Activated CD8-positive, alpha-beta memory T cell treated with anti-CD3 and anti-CD28 coated beads, Interleukin-2, amount 10 ng/mL, durations not matched to agents 7 days and 5 days (primary cell): Measurements from ENCODE around the gene TBX18. TPM values are rescaled to one million over a fixed set of nuclear protein-coding genes. Genes with fewer than 3 reads are reported as not detected.

ENCODE experiments used
- ATAC-seq: fragments of 150-1000 bp; cut with Tn5 transposase; one replicate; pipeline ENCODE4 v1.10.0; 2021; ENCODE audit warnings: moderate library complexity
- CTCF ChIA-PET: fragments of 350-600 bp; sonication (Branson Sonifier 250); formaldehyde crosslinking; loops from one replicate; lab custom pipeline; 2021; ENCODE audit warnings: antibody characterized with exemption; lab: Charles Lee
- DNase-seq: peaks from one replicate; pipeline ENCODE4 v3.0.0-alpha.2; 2020
- H3K27ac Mint-ChIP-seq: one replicate; pipeline ENCODE4 v1.8.0; 2021; ENCODE audit warnings: mild to moderate bottlenecking, mixed read lengths
- H3K27me3 Mint-ChIP-seq: one replicate; pipeline ENCODE4 v1.8.0; 2021; ENCODE audit warnings: mixed read lengths
- H3K36me3 Mint-ChIP-seq: one replicate; pipeline ENCODE4 v1.8.0; 2021; ENCODE audit warnings: mild to moderate bottlenecking, mixed read lengths
- H3K4me1 Mint-ChIP-seq: one replicate; pipeline ENCODE4 v1.8.0; 2021; ENCODE audit warnings: mixed read lengths
- H3K4me3 Mint-ChIP-seq: one replicate; pipeline ENCODE4 v1.8.0; 2021; ENCODE audit warnings: mild to moderate bottlenecking, moderate library complexity, mixed read lengths
- H3K9me3 Mint-ChIP-seq: one replicate; pipeline ENCODE4 v1.8.0; 2022; ENCODE audit warnings: low read depth, mixed read lengths
- total RNA-seq, 2 experiments: library from RNA; stranded (reverse); gene quantifications; one replicate each; pipeline ENCODE4 v1.2.3, GENCODE V29; 2021

The TBX18 gene
- total RNA-seq, 2 experiments from 2014 or later: not detected

DNA sequence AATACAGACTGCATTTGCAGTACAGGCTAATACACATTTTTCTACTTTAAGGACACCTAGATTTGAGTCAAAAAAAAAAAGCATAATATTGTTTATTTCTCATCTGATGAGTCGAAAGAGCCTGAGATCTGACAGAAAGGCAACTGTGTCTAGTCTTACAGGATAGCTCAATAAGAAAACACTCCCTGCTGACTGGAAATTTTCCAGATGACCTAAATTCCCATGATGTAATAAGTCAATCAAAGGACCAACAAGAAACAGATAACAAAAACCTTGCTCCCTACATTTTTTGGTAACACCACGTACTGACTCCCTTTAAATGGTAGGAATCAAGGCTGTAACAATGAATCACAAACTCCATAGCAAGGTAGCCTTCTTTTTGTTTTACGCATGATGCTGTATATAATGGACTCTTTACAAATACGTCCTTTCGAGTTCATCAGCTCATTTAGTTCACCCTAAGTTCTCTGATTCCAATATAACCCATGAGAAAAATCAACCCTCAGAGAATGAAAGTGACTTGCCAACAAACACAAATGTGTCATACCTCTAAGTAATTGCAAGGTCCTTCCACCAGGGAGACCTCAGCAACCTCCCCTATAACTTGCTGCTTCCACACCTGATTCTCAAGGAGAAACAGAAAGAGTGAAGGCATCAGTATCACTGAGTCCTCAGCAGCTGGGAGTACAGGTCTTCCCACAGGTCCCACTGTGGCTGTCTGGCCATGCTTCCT lies 12.1 kb downstream of the TBX18 start:
- H3K9me3 Mint-ChIP-seq: no peaks in the 10 kb centered on the region
- CTCF ChIA-PET: no interaction called here
- H3K4me1 Mint-ChIP-seq: no peaks in the 10 kb centered on the region
- no peak for ATAC-seq
- no peak overlapping the region for H3K27ac Mint-ChIP-seq
- H3K36me3 Mint-ChIP-seq: no peaks in the 10 kb centered on the region
- no peak overlapping the region for H3K4me3 Mint-ChIP-seq
- no peak for DNase-seq
- H3K27me3 Mint-ChIP-seq: no peaks in the 10 kb centered on the region

DNA sequence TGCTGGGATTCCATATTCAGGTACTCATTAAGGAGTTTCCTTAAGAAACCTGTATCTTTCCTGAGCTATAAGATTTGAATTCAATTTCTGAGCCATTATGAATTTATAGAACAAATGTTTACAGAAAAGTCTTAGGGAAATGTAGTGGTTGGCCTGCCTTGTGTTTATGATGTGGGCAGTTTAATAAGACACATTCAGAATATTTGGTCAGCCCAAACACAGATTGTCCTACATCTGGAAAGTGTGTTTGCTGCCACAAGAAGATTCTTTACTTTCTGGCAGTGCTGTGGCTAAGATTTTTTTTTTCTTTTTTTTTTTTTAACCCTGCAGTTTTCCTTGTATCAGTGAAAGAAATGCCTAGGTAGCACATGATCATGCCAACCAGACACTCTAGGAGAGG lies 15.2 kb downstream of the TBX18 start:
- DNase-seq: no peak
- H3K4me1 Mint-ChIP-seq: no peaks in the 10 kb centered on the region
- H3K27me3 Mint-ChIP-seq: no peaks in the 10 kb centered on the region
- H3K9me3 Mint-ChIP-seq: no peaks in the 10 kb centered on the region
- H3K36me3 Mint-ChIP-seq: no peaks in the 10 kb centered on the region
- H3K27ac Mint-ChIP-seq: no peak overlapping the region
- no peak for ATAC-seq
- H3K4me3 Mint-ChIP-seq: no peak overlapping the region
- CTCF ChIA-PET: no interaction called here

DNA sequence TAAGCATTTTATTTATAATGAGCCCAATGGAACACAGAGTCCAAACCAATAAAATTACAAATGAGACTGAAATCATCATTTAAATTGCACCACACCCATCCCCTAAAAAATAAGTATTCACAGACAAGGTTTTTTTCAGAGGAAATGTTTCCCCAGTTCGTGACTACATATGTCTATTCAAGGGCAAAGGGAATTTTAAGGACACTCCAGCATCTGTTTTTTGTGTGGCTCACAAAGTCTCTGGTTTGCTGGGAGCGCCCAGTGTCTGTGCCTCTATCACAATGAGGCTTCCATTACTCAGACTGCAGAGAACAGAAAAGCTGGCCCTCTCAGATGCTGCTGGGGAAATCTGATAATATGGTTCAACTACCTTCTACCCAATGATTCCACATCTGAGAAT lies 16.0 kb downstream of the TBX18 start:
- H3K27me3 Mint-ChIP-seq: no peaks in the 10 kb centered on the region
- CTCF ChIA-PET: no interaction called here
- H3K4me3 Mint-ChIP-seq: no peak overlapping the region
- no peak overlapping the region for H3K27ac Mint-ChIP-seq
- H3K4me1 Mint-ChIP-seq: no peaks in the 10 kb centered on the region
- H3K9me3 Mint-ChIP-seq: no peaks in the 10 kb centered on the region
- no peak for DNase-seq
- no peaks in the 10 kb centered on the region for H3K36me3 Mint-ChIP-seq
- ATAC-seq: no peak

DNA sequence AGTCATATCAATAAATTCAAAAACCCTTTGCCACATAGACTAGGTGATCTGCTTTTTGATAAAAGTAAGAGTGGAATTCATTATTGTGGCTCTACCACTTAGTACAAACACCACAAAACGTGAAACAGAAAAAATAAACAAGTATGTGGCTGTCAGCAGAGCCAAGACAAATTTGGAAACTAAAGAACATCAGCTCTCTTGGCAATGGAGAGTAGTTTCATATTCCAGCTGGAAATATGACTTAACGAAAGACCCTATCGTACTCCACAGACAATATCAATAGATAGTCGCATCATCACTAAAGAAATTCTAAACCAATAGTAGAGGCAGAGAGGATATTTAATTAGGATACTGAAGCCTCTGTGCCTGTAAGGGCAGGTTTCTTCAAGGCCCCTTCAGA lies 20.8 kb downstream of the TBX18 start:
- H3K9me3 Mint-ChIP-seq: no peaks in the 10 kb centered on the region

DNA sequence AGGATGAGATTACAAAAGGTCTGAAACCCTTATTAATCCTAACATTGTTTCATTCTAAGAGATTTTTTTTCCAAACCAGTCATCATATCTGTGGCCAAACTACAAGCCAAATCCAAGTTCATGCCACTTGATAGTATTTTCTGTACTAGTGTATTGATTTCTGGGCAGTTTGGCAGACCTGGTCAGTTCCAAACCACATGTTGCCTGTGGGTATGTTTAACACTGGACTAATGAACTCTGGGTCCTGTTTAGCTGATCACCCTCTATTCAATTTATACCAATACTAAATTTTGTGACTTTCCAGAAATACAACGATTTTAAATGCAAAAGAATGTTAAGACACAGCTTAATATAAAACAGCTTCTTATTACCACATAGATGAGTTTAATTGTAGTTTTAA lies 24.0 kb downstream of the TBX18 start:
- CTCF ChIA-PET: no interaction called here
- DNase-seq: no peak
- Mint-ChIP-seq H3K4me1 (no peaks in the 10 kb centered on the region), H3K27me3 (no peaks in the 10 kb centered on the region), H3K27ac (no peak overlapping the region), H3K9me3 (no peaks in the 10 kb centered on the region), H3K4me3 (no peak overlapping the region), H3K36me3 (no peaks in the 10 kb centered on the region)
- ATAC-seq: no peak

More for the DNA sequence above, 20.8 kb downstream of the TBX18 start:
- ATAC-seq (no peak), DNase-seq (no peak)
- Mint-ChIP-seq H3K4me1 (no peaks in the 10 kb centered on the region), H3K4me3 (no peak overlapping the region), H3K27ac (no peak overlapping the region), H3K36me3 (no peaks in the 10 kb centered on the region), H3K27me3 (no peaks in the 10 kb centered on the region)
- CTCF ChIA-PET: no interaction called here

DNA sequence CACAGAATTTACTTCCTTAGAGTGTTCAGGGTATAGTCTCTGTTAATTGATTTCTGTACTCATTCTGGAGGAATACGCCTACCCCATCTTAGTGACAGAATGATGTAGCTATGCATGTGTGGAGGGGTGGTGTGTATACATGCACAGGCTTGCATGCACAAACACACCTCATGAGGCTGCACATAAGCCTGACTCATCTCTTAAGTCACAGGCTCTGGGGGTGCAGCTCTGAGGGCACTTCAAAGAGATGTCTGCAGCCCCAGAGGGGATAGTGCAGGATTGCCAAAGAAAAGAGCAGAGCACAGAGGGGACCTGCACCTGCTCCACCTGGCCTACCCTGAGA lies 24.6 kb downstream of the TBX18 start:
- Mint-ChIP-seq H3K36me3 (no peaks in the 10 kb centered on the region), H3K27ac (no peak overlapping the region), H3K9me3 (no peaks in the 10 kb centered on the region), H3K4me3 (no peak overlapping the region), H3K4me1 (no peaks in the 10 kb centered on the region), H3K27me3 (no peaks in the 10 kb centered on the region)
- CTCF ChIA-PET: no interaction called here
- no peak for ATAC-seq
- no peak for DNase-seq

- no peak for ATAC-seq
- H3K36me3 Mint-ChIP-seq: no peaks in the 10 kb centered on the region
- no peak overlapping the region for H3K27ac Mint-ChIP-seq
- DNase-seq: no peak
- no peaks in the 10 kb centered on the region for H3K27me3 Mint-ChIP-seq
- no peaks in the 10 kb centered on the region for H3K9me3 Mint-ChIP-seq
- CTCF ChIA-PET: no interaction called here
- H3K4me3 Mint-ChIP-seq: no peak overlapping the region
- H3K4me1 Mint-ChIP-seq: no peaks in the 10 kb centered on the region
These were observed 25.2 kb downstream of the TBX18 start for GRCh38 chr6:84738996-84739865.

GRCh38 chr6:84733889-84734288 lies 30.5 kb downstream of the TBX18 start:
- ATAC-seq: no peak
- Mint-ChIP-seq H3K4me1 (no peaks in the 10 kb centered on the region), H3K27ac (no peak overlapping the region), H3K27me3 (no peaks in the 10 kb centered on the region), H3K4me3 (no peak overlapping the region), H3K9me3 (no peaks in the 10 kb centered on the region), H3K36me3 (no peaks in the 10 kb centered on the region)
- DNase-seq: no peak
- CTCF ChIA-PET: no interaction called here

GRCh38 chr6:84731901-84732300 lies 32.5 kb downstream of the TBX18 start:
- Mint-ChIP-seq H3K4me3 (no peak overlapping the region), H3K36me3 (no peaks in the 10 kb centered on the region), H3K9me3 (no peaks in the 10 kb centered on the region), H3K27me3 (no peaks in the 10 kb centered on the region), H3K4me1 (no peaks in the 10 kb centered on the region), H3K27ac (no peak overlapping the region)
- CTCF ChIA-PET: no interaction called here
- DNase-seq (no peak), ATAC-seq (no peak)

DNA sequence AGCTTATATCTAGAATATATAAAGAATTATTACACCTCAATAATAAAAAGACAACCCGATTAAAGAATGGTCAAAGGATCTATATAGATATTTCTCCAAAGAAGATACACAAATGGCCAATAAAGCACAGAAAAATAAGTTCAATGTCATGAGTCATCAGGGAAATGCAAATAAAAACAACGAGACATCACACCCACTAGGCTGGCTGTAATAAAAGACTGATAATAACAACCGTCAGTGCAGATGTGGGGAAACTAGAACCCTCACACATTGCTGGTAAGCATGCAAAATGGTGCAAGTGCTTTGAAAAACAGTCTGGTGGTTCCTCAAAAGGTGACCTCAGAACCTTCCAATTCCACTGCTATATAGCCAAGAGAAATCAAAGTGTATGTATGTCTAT lies 33.0 kb downstream of the TBX18 start:
- Mint-ChIP-seq H3K9me3 (no peaks in the 10 kb centered on the region), H3K4me3 (no peak overlapping the region), H3K27me3 (no peaks in the 10 kb centered on the region), H3K4me1 (no peaks in the 10 kb centered on the region), H3K36me3 (no peaks in the 10 kb centered on the region), H3K27ac (no peak overlapping the region)
- ATAC-seq: no peak
- no peak for DNase-seq
- CTCF ChIA-PET: no interaction called here

DNA sequence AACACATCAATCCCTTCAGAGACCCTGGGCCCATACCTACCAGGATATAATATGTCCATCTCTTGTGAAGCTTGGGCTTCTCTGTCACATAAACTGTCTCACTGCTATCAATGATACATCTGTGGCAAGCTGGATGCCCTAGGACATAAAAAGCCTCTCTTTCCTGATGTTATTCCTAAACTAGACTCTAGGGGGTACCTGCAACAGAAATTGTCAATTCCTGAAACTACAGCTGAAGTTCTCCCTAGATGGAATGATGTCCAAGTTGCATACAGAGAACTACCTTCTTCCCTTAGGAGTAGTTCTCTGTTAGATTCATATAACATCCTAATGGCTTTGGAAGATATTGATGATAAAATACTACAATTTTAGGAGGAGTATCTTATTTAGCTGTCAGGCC lies 35.8 kb downstream of the TBX18 start:
- H3K4me1 Mint-ChIP-seq: no peaks in the 10 kb centered on the region
- DNase-seq (no peak), ATAC-seq (no peak)
- CTCF ChIA-PET: no interaction called here
- H3K36me3 Mint-ChIP-seq: no peaks in the 10 kb centered on the region
- H3K4me3 Mint-ChIP-seq: no peak overlapping the region
- no peaks in the 10 kb centered on the region for H3K9me3 Mint-ChIP-seq
- no peak overlapping the region for H3K27ac Mint-ChIP-seq
- H3K27me3 Mint-ChIP-seq: no peaks in the 10 kb centered on the region

GRCh38 chr6:84719152-84719551 lies 45.2 kb downstream of the TBX18 start:
- CTCF ChIA-PET: no interaction called here
- H3K36me3 Mint-ChIP-seq: no peaks in the 10 kb centered on the region
- no peak overlapping the region for H3K27ac Mint-ChIP-seq
- ATAC-seq: no peak
- H3K9me3 Mint-ChIP-seq: no peaks in the 10 kb centered on the region
- no peaks in the 10 kb centered on the region for H3K27me3 Mint-ChIP-seq
- DNase-seq: no peak
- no peaks in the 10 kb centered on the region for H3K4me1 Mint-ChIP-seq
- H3K4me3 Mint-ChIP-seq: no peak overlapping the region

- CTCF ChIA-PET: no interaction called here
- ATAC-seq: no peak
These were observed 46.1 kb downstream of the TBX18 start for GRCh38 chr6:84718038-84718955.

More at GRCh38 chr6:84718038-84718955, 46.1 kb downstream of the TBX18 start:
- Mint-ChIP-seq H3K27me3 (no peaks in the 10 kb centered on the region), H3K4me3 (no peak overlapping the region), H3K9me3 (no peaks in the 10 kb centered on the region), H3K4me1 (no peaks in the 10 kb centered on the region), H3K27ac (no peak overlapping the region), H3K36me3 (no peaks in the 10 kb centered on the region)
- DNase-seq: no peak
